Measurements from ENCODE around the gene CDC14B.

The CDC14B gene

DNA sequence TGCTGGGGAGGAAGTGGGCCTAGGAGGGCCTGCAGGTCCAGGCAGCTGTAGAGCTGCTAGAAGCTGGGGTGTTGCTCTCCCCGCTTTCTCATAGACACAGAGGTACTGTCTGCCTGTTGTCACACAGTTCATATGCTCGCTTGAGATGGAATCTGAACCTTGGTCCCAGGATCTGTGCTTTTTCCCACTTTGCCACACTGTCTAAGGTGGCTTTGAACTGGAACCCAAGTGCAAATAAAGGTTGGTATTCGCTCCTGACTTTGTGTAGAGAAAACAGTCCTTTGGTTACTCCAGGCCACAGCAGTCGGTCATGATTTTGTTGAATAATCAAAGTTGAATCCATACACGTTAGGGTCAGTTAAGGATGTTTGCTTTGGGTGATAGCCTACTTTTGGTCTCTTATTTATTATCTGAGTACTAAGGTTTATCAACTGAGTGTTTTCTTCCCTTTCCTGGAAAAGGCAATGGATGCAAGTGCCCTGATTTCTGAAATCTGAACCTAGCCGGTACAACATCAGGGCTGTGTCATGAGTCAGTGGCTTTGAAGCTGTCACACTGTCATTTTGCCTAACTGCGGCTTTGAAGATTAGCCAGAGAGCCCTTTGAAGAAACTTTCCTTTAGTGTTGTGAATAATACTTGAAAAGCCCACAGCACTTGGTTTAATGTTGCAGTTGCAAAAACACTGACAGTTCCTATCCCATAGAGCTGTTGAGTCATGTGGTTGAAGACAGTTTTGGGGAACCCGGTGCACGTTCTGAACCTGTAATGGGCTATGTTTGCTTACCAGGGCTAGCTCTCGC, 128.4 kb downstream of the CDC14B start:
- no peak for TF ChIP-seq CTCF (IDR thresholded peaks at IDR 0.05; ENCODE audit: borderline replicate concordance, insufficient read depth, low read depth, low read length)
- no peak overlapping the region for H3K4me3 ChIP-seq (ENCODE audit: low read depth, low read length)

DNA sequence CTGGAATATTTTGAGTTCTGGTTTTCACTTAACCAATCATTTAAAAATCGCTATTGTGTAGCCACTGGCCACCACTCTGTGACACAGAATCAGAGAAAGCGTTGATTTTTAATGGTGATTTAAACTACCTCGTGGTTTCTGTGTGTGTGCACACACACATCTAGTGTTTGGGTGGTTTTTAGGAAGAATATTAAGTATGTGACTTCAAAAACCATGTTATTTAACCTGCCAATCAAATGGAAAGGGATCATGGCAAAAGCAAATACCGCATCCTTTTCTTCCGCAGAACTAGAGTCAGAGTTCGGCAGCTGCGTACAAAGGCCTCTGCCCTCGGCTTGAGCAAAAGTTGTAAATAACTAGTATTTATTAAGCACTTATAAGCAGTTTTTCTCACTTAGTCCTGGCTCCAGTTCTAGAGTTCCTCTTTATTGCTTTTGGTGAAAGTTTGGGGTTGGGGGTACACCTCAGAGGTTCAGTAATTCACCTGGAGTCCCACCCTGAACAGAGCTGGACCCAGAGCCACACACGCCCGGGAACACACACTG, 129.0 kb downstream of the CDC14B start:
- TF ChIP-seq CTCF (IDR thresholded peaks at IDR 0.05; ENCODE audit: borderline replicate concordance, insufficient read depth, low read depth, low read length), result no peak
- no peak overlapping the region for H3K4me3 ChIP-seq (ENCODE audit: low read depth, low read length)

DNA sequence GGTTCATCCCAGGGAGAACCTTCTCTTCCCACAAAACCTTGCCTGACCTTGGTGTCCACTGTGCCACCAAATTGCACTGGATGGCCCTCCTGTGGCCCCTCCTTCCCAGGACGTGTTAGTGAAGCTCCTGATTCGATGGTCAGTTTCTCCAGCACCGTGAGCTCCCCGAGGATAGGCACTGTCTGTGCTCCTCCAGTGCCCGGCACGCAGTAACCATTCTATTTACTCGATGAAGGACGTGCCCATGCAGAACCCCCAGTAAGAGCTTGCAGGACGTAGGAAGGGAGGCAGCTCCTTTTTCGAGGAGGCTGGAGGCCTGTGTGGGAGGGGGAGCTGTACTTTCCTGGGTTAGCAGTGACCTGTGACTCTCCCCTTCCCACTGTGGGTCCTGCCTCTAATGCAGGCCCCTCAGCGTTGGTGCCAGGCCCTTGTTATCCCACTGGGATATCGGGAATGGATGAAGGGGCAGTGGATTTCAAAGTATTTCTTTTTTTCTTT, 130.1 kb downstream of the CDC14B start:
- TF ChIP-seq CTCF (IDR thresholded peaks at IDR 0.05; ENCODE audit: borderline replicate concordance, insufficient read depth, low read depth, low read length), result no peak
- no peak overlapping the region for H3K4me3 ChIP-seq (ENCODE audit: low read depth, low read length)

DNA sequence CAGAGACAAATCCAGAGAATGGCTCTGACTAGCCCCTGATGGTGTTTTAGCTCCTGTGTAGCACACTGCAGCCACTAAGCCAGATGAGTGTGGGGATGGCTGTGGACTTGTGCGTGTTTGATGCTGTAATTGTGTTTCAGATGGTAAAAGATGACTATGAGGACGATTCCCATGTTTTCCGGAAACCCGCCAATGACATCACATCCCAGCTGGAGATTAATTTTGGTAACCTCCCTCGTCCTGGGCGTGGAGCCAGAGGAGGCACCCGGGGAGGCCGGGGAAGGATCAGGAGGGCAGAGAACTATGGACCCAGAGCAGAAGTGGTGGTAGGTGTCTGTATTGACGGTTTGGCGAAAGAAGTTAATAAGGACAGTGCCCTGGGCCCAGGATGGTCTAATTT, 131.7 kb downstream of the CDC14B start:
- no peak overlapping the region for H3K4me3 ChIP-seq (ENCODE audit: low read depth, low read length)
- no peak for TF ChIP-seq CTCF (IDR thresholded peaks at IDR 0.05; ENCODE audit: borderline replicate concordance, insufficient read depth, low read depth, low read length)

- no peak for TF ChIP-seq CTCF (IDR thresholded peaks at IDR 0.05; ENCODE audit: borderline replicate concordance, insufficient read depth, low read depth, low read length)
Measured at GRCh38 chr9:96487029-96487396, 132.6 kb downstream of the CDC14B start.

GRCh38 chr9:96486386-96487028, 133.1 kb downstream of the CDC14B start:
- TF ChIP-seq CTCF (IDR thresholded peaks at IDR 0.05; ENCODE audit: borderline replicate concordance, insufficient read depth, low read depth, low read length), result no peak
- H3K4me3 ChIP-seq (ENCODE audit: low read depth, low read length), result no peak overlapping the region

More at GRCh38 chr9:96487029-96487396, 132.6 kb downstream of the CDC14B start:
- no peak overlapping the region for H3K4me3 ChIP-seq (ENCODE audit: low read depth, low read length)
